Measurements from ENCODE around the gene PDE4DIP. TPM values are rescaled to one million over a fixed set of nuclear protein-coding genes. Genes with fewer than 3 reads are reported as not detected.
"Not testable (repeated sequence)": the region's sequence is repeated elsewhere in the genome, so short reads cannot be mapped to it uniquely, and the experiment has no call there.

PDE4DIP gene
- total RNA-seq, 1 experiment from 2014 or later = 9.7 TPM

DNA sequence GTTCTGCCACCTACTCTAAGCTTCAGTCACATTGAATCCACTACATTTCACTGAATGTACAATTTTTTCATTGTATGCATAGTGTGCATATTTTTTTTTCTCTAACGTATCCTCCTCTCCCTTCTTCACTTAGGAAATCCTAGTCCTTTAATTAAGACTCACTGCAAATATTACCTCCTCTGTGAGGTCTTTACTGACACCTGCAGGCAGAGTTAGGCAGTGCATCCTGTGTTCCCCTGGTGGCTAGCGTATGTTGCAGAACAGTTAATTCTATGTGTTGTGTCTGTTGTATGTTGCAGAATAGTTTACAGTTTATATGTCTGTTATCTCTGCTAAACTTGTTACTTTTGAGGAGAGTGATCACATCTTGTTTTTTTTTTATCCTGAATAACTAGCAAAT, 121.9 kb downstream of the PDE4DIP start:
- not testable (repeated sequence) for DNase-seq (ENCODE audit: extremely low read depth, low read depth)

DNA sequence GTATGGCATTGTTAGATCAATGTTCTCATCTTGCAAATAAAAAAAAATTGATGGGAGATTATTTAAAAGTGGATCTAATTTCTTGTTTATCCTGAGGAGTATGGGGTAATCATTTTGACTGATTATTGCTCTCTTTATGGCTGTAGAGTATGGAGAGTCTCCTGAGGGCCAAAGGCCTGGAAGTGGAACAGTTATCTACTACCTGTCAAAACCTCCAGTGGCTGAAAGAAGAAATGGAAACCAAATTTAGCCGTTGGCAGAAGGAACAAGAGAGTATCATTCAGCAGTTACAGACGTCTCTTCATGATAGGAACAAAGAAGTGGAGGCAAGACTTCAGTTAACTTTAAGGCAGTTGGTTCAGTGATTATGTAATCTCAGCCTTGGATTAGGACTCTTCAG, 123.4 kb downstream of the PDE4DIP start:
- DNase-seq (ENCODE audit: extremely low read depth, low read depth) = not testable (repeated sequence)

DNA sequence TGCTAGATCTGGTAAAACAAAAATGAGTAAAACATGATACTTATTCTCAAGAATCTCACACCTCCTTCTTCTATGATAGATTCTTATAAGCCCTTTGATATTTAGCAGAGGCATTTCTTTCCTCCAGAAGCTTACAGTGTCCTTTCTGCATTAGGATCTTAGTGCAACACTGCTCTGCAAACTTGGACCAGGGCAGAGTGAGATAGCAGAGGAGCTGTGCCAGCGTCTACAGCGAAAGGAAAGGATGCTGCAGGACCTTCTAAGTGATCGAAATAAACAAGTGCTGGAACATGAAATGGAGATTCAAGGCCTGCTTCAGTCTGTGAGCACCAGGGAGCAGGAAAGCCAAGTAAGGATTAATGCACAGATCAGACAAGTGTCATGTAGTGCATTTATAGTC, 124.5 kb downstream of the PDE4DIP start:
- not testable (repeated sequence) for DNase-seq (ENCODE audit: extremely low read depth, low read depth)

DNA sequence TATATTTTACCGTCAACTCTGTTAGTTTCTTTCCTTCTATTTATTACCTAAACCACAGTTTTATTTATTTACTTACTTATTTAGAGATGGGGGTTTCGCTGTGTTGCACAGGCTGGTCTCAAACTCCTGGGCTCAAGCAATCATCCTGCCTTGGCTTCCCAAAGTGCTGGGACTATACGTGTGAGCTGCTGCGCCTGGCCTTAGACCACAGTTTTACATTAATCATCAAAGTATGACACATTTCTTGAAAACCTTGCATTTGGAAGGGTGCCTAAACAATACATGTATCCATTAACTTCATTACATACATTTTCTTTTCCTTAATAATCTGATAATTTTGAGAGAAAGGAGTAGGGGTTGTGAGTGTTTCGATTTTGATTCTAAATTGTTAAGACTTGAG, 124.9 kb downstream of the PDE4DIP start:
- not testable (repeated sequence) for DNase-seq (ENCODE audit: extremely low read depth, low read depth)

DNA sequence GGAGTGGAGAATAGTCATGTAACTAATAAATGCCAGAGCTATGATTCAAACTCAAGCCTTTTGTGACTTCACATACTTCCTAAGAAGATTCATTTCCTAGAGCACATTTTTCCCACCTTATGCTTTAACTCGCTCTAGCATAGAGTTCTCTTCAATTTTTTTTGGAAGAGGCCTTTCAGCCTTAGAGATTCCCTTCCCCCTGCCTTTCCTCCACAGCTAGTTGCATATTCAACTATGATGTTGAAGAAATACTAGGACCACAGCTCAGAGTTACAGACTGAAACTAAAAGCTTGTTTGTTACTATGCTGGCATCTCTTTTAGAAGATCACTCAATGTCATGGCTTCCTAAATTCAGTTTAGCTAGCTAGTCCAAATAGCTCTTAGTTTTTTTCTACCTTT, 131.2 kb downstream of the PDE4DIP start:
- not testable (repeated sequence) for DNase-seq (ENCODE audit: extremely low read depth, low read depth)

DNA sequence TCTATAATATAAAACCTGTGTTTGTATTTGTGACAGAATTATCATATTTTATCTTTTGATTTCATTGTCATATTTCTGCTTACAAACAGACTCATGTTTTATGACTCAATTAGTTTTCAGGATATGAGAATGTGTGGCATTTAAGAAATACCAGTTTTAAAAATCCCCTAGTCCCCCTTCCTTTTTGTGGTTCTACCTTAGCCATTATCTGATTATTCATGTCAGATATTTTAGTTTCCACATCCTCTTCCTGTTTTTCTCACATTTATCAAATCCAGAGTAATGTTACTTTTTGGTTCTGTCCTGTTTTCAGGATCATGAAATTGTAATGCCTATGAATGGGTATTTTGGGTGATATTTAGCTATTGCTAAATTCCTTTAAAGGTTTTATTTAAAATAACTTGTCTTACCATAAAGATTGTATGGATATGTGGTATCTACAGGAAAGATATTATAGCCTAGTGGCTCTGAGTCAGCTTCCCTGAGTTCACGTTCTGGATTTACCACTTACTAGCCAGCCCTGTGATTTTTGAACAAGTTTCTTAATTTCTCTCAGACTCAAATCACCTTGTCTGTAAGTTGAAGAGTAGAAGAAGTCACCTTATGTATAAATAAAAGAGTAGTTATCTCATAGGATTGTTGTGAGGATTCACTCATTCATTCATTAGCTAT, 131.8 kb downstream of the PDE4DIP start:
- not testable (repeated sequence) for DNase-seq (ENCODE audit: extremely low read depth, low read depth)

DNA sequence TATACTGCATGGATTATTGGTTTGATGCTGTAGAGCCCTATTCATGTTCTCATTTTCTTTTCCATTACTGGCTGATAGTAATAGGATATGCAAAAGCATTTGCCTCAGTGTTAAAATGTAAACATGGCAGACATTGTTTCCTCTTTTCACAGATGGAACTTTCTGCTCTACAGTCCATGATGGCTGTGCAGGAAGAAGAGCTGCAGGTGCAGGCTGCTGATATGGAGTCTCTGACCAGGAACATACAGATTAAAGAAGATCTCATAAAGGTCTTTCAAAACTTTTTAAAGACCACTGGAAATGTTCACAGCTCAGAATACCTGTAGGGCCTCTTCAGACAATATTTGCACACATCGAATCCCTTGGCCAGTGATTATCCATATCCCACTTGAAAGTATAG, 133.6 kb downstream of the PDE4DIP start:
- not testable (repeated sequence) for DNase-seq (ENCODE audit: extremely low read depth, low read depth)

DNA sequence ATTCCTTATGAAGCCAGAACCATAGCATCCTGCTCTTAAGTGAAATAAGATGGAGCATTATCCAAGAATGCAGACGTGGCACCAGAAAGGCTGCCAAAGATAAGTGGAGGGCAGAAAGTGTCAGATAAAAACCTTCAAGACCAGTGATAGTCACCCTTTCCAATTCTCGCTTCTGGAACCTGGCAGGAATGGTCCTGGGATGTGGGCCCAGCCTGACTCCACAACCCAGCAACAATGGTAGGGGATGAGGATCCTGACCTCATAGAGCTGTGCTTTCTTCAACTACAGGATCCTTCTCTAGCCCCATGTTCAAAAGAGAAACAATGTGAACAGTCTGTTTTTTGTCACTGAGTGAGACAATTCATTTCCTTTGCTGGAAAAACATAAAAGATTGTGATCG, 145.2 kb downstream of the PDE4DIP start:
- not testable (repeated sequence) for DNase-seq (ENCODE audit: extremely low read depth, low read depth)

DNA sequence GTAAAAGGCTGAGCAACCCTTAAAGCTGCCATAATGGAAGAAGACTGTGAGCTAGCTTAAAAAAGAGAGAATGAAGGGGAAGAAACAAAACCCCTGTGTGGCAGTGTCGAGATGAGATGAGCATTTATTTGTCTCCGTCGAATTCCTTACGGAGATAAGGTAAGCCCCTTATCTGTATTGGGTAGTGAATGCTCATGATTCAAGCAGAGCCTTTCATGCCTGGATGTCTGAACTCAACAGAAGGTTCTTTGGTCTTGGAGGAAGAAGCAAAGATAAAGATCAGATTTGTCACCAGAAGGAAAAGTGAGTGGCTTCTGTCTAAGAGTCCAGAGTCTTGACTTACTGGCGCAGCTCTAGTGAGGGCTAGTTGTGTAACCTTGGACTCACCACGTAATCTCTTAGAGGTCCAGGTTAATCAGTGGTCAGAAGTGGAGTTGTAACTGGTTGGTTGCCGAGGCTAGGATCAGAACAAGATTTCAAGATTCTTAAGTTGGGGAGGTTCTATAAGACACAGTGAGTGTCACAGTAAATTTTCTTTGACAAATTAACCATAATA, 146.1 kb downstream of the PDE4DIP start:
- DNase-seq (ENCODE audit: extremely low read depth, low read depth) = not testable (repeated sequence)

DNA sequence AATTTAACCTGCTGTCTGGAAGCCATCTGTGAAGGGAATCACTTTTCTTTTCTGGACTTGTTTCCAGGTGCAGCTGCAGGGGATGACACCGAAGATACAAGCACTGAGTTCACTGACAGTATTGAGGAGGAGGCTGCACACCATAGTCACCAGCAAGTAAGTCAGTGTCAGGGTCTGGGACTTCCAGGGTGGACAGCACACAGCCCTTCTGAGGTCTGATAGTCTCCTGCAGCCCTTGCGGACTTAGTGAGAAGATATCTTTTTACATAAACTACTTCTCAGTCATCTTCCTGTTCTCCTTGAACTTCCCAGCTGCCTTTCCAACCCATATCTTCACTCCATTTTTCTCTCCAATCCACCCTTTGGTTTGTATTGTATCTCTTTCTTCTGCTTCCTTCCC, 147.6 kb downstream of the PDE4DIP start:
- not testable (repeated sequence) for DNase-seq (ENCODE audit: extremely low read depth, low read depth)

DNA sequence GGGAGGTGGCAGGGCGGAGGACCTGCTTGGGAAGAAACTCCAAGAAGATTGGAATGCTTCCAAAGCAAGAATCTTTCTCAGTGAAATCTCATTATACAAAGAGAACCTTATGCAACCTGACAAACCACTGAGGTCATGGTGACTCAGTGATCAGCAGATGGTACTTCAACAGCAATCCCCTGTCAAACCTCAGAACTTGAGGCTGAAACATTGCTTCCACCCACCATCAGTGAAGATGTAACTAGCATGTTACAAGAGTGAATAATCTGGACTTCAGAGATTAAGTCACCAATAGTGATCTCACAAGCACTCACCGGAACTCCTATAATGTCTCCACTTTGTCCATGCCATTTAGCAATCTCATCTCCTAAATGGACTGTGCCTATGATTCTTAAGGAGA, 148.1 kb downstream of the PDE4DIP start:
- not testable (repeated sequence) for DNase-seq (ENCODE audit: extremely low read depth, low read depth)

DNA sequence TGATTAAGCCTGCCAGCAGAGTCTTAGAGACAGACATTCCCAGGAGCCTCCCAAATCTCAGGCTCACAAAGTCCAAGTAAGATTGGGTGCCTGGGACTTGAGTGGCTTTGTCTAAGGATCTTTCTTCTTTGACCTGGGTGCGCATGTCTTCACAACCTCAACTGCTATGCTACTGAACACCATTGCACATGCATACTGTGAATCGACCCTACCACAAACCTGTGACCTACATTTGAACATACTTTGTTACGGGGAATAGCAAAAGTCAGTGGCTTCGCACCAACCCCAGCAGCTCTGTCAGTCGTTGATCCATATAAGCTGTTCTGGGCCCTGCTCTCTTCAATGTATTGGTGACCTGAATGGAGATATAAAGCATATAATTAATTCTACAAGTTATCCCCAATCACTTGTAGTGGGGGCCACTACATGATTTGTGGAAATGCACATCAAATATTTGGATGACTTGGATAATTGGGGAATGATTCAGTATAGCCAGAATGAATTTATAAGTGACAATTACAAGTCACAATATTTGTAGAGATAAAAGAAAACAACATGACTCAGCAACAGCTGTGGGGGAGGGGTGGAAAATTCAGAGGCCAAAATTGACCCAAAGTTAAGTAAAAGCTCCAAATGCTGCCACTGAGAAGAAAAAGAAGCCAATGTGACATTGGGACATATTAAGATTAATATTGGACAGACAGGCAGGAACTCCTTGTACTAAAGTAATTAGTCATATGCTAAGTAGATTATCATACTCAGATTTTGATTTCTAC, 152.4 kb downstream of the PDE4DIP start:
- not testable (repeated sequence) for DNase-seq (ENCODE audit: extremely low read depth, low read depth)

DNA sequence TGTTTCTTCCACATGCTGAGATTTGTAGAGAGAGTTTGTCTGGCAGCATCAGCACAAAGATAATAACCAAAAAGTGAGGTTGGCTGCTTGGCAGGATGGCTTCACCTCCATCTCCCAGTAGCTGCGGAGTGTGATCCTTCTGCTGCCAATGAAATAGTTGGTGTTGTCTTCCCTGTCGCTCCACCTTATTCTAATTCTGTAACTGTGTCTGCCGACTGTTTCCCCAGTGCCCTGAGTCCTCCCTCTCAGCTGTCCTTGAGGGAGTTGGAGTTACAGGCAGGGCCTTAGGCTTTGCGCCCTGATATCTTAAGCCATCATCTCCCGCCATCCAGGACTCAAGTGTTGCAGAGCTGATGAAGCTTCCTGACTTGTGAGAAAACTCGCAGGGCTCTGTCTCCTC, 153.2 kb downstream of the PDE4DIP start:
- DNase-seq (ENCODE audit: extremely low read depth, low read depth) = not testable (repeated sequence)

DNA sequence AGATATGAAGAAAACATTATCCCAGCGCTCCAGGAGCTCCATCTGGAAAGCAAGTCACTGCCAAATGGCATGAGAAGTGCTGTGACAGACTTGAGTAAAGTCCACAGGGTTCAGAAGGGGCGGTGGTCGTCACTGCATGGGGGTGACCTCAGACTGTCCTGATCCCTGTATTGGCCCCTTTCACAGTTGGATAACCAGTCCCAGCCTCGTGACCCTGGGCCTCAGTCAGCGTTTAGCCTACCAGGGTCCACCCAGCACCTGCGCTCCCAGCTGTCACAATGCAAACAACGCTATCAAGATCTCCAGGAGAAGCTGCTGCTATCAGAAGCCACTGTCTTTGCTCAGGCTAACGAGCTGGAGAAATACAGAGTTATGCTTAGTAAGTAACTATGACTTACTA, 158.4 kb downstream of the PDE4DIP start:
- not testable (repeated sequence) for DNase-seq (ENCODE audit: extremely low read depth, low read depth)

DNA sequence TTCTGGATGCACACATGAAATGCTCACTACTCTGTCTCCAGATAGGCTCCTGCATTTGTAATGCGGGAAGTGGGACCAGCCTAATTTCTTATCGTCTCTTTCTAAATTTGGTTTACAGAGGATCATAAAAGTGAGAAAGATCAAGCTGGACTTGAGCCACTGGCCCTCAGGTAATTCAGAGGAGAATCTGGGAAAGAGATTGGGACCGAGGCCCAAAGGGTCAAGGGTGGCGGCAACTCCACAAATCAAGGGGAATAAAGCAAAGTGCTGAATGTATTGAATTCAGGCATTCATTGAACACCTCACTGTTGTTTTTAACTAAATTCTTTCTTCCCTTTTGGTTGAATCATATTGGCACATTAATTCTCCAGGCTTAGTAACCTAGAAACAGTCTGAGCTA, 164.1 kb downstream of the PDE4DIP start:
- DNase-seq (ENCODE audit: extremely low read depth, low read depth) = not testable (repeated sequence)

DNA sequence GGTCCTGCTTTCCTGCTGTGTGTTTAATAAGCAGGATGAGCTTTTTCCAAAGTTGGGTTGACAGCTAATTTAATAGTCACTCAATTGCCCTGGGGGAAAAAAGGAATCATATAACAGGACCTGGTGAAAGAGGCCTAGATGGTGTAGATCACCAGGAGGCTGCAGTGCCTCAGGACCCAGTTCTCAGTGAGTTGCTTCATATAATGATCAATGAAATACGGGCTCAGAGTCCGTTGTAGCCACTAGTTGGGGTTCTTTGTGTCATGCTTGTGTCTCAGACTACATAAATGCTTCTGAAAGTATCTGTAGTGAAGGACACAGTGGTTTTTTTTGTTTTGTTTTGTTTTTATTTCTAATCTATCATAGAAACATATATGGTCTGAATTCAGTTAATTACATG, 164.5 kb downstream of the PDE4DIP start:
- not testable (repeated sequence) for DNase-seq (ENCODE audit: extremely low read depth, low read depth)

DNA sequence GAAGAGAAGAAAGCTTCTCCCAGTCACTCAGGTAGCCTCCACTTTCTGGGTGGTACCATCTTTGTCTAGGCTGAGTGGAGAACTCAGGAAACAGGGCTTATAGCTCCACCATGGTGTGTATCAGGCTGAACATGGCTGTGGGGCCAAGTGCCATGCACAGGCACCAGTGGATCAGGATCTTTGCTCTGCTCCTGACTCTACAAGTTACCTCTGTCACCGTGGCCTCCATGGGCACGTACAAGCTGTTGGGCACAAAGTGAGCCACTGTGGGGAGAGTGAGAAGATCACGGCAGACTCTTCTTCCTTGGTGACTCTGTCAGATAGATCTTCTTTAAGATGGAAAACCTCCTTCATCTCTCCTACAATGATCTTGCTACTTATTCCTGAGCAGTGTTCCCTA, 165.5 kb downstream of the PDE4DIP start:
- not testable (repeated sequence) for DNase-seq (ENCODE audit: extremely low read depth, low read depth)

DNA sequence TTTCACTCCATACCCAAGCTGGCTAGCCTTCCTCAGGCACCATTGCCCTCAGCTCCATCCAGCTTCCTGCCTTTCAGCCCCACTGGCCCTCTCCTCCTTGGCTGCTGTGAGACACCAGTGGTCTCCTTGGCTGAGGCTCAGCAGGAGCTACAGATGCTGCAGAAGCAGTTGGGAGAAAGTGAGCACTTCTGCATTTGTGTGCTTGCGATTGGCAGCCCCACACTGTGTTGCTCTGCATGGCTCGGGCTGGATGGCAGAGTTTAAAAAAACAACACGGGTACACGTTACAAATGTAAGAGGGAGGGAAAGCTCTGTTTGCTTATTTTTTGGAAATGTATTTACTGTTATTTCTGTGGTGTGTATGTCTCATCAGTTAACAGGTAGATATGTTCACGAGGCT, 168.4 kb downstream of the PDE4DIP start:
- not testable (repeated sequence) for DNase-seq (ENCODE audit: extremely low read depth, low read depth)

DNA sequence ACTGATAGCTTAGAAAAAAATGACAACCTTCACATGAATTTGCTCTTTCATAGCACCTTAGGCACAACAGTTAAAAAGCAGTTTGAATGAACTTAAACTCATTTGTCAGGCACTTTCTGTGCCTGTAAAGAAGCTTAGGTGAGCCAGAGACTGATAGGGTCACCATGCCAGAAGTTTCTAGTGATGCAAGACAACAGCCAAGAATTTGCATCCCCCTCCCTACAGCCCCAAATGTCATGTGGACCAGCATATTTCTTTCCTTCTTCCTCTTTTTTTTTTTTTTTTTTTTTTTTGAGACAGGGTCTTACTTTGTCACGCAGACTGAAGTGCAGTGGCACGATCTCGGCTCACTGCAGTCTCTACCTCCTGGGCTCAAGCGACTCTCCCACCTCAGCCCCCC, 169.3 kb downstream of the PDE4DIP start:
- DNase-seq (ENCODE audit: extremely low read depth, low read depth) = not testable (repeated sequence)

DNA sequence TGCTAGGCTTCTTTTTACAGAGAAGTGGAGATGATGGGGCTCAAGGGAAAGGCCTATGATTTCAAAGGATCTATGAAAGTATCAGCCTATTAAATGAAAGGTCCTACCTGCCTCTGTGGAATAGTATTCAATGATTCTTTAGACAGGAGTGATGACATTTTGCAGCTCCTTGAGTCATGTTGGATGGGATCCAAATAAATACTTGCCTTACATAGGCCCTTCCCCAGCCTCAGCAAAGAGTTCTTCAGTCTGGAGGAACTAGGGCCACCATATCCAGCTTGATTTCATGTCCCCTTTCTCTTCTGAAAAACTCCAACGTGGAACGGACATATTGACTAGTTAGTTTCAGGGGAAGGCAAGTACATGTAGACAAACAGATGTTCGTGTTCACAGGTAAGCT, 171.3 kb downstream of the PDE4DIP start:
- DNase-seq (ENCODE audit: extremely low read depth, low read depth) = not testable (repeated sequence)

DNA sequence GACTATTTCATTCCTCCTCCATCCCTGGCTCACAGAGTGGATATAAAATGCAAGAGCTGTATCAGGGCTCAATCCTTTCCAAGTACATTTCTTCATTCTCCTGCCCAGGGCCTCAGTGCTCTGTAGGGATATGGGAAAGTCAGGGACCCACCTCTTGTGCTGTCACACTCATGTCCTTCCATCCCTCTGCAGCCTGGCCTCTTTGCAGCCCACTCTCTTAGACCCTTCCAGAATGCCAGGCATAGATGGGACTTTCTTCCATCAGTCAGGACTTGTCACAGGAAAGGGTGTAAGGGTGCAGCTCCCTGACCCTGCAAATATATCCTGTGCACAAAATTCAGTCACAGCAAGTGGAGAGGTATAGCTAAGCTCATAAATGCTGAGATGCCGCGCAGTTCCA, 172.4 kb downstream of the PDE4DIP start:
- DNase-seq (ENCODE audit: extremely low read depth, low read depth) = not testable (repeated sequence)

DNA sequence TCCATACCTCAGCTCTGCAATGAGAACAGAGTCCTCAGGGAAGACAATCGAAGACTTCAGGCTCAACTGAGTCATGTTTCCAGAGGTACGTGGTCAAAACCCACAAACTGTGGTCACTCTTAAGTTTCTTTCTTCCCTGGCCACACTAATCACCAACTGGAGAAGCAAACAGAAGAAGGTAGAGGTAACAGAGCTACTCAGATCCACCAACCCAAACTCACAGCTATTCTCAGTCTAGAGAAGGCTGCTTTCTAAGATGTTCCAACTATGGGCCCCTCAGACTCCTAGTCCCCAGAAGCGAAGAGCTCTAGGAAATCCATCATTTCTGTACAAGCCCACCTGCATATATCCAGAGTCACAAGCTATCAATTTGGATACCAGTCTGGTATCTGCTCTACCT, 174.3 kb downstream of the PDE4DIP start:
- DNase-seq (ENCODE audit: extremely low read depth, low read depth) = not testable (repeated sequence)

Measured in NCI-H460 (cell line).